PFSK-1 (cell line): Measurements from ENCODE around the gene STARD3.

Experiments used
- FOXP2 ChIP-seq: optimal IDR thresholded peaks from 2 replicates; pipeline ENCODE3; 2011; ENCODE audit warnings: borderline replicate concordance, control low read depth, inconsistent platforms; ENCODE audit not compliant: insufficient read depth; ENCODE audit errors: extremely low read length, extremely low read depth
- POLR2AphosphoS5 ChIP-seq: IDR thresholded peaks from 2 replicates; pipeline ENCODE4 v1.6.1; 2012; ENCODE audit warnings: low read depth, mild to moderate bottlenecking, control low read depth, low read length, moderate library complexity
- SIN3A ChIP-seq: IDR thresholded peaks from 2 replicates; pipeline ENCODE4 v1.6.1; 2012; ENCODE audit warnings: mild to moderate bottlenecking, low read length, moderate library complexity, borderline replicate concordance; ENCODE audit not compliant: insufficient read depth
- TAF1 ChIP-seq: IDR thresholded peaks from 2 replicates; pipeline ENCODE4 v1.6.1; 2012; ENCODE audit warnings: low read length, control low read depth, borderline replicate concordance; ENCODE audit not compliant: insufficient read depth
- TF ChIP-seq, protein P1 (sequence below), 2 experiments: IDR thresholded peaks; 2 replicates each; pipeline versions ENCODE4 v1.6.1 to v1.8.0; 2011 to 2012; ENCODE audit warnings: low read depth in 2 of 2, low read length in 2 of 2, control low read depth in 1 of 2, inconsistent platforms in 1 of 2, mild to moderate bottlenecking in 1 of 2, moderate library complexity in 1 of 2; ENCODE audit not compliant: insufficient read depth in 1 of 2

The STARD3 gene

GRCh38 chr17:39659279-39660010 lies 22.5 kb downstream of the STARD3 start:
- TF ChIP-seq TAF1, result no peak
- TF ChIP-seq, protein P1, sequence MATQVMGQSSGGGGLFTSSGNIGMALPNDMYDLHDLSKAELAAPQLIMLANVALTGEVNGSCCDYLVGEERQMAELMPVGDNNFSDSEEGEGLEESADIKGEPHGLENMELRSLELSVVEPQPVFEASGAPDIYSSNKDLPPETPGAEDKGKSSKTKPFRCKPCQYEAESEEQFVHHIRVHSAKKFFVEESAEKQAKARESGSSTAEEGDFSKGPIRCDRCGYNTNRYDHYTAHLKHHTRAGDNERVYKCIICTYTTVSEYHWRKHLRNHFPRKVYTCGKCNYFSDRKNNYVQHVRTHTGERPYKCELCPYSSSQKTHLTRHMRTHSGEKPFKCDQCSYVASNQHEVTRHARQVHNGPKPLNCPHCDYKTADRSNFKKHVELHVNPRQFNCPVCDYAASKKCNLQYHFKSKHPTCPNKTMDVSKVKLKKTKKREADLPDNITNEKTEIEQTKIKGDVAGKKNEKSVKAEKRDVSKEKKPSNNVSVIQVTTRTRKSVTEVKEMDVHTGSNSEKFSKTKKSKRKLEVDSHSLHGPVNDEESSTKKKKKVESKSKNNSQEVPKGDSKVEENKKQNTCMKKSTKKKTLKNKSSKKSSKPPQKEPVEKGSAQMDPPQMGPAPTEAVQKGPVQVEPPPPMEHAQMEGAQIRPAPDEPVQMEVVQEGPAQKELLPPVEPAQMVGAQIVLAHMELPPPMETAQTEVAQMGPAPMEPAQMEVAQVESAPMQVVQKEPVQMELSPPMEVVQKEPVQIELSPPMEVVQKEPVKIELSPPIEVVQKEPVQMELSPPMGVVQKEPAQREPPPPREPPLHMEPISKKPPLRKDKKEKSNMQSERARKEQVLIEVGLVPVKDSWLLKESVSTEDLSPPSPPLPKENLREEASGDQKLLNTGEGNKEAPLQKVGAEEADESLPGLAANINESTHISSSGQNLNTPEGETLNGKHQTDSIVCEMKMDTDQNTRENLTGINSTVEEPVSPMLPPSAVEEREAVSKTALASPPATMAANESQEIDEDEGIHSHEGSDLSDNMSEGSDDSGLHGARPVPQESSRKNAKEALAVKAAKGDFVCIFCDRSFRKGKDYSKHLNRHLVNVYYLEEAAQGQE (IDR thresholded peaks at IDR 0.05; ENCODE audit: insufficient read depth in 1 of 2, low read depth in 2 of 2, low read length in 2 of 2), result no peak
- TF ChIP-seq SIN3A, result no peak
- no peak for TF ChIP-seq POLR2AphosphoS5
- no peak for TF ChIP-seq FOXP2

GRCh38 chr17:39660011-39660360 lies 23.0 kb downstream of the STARD3 start:
- TF ChIP-seq SIN3A (no peak), FOXP2 (no peak), TAF1 (no peak)
- TF ChIP-seq, protein P1 (IDR thresholded peaks at IDR 0.05; ENCODE audit: insufficient read depth in 1 of 2, low read depth in 2 of 2, low read length in 2 of 2), result no peak

GRCh38 chr17:39660397-39661385 lies 23.7 kb downstream of the STARD3 start:
- no peak for TF ChIP-seq FOXP2
- no peak for TF ChIP-seq POLR2AphosphoS5
- TF ChIP-seq, protein P1 (IDR thresholded peaks at IDR 0.05; ENCODE audit: insufficient read depth in 1 of 2, low read depth in 2 of 2, low read length in 2 of 2), result no peak
- TF ChIP-seq SIN3A, result no peak
- TF ChIP-seq TAF1, result no peak

GRCh38 chr17:39661744-39662541 lies 25.0 kb downstream of the STARD3 start:
- TF ChIP-seq SIN3A (no peak), FOXP2 (no peak), TAF1 (no peak), POLR2AphosphoS5 (no peak)
- TF ChIP-seq, protein P1 (IDR thresholded peaks at IDR 0.05; ENCODE audit: insufficient read depth in 1 of 2, low read depth in 2 of 2, low read length in 2 of 2), result no peak
